ENCODE data around the gene CBFA2T2.

DNA sequence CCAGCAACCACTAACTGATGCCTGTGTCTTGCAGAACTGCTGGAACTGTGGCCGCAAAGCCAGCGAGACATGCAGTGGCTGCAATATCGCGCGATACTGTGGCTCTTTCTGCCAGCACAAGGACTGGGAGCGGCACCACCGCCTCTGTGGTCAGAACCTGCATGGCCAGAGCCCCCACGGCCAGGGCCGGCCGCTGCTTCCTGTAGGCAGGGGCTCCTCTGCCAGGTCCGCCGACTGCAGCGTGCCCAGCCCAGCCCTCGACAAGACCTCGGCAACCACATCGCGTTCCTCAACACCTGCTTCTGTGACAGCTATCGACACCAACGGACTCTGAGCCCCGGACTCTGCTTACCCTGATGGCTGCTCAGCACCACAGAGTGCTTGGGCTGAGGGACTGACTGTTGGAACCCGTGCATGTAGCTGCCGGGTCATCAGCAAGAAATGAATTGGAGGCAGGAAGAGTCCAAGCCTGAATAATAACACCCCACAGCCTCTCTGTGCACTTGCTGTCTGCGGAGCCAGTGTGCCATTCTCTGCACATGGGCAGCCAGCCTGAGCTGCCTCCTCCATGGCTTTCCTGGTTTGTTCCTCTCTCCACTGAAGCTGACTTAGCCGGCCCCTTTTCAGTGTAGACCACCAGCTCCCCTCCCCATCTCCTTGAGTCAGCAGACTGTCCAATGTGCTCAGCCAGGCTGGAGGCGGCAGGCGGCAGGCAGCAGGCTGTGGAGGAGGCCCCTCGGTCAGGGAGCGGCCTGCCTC lies 154.6 kb downstream of the CBFA2T2 start:
- TF ChIP-seq, protein P1, sequence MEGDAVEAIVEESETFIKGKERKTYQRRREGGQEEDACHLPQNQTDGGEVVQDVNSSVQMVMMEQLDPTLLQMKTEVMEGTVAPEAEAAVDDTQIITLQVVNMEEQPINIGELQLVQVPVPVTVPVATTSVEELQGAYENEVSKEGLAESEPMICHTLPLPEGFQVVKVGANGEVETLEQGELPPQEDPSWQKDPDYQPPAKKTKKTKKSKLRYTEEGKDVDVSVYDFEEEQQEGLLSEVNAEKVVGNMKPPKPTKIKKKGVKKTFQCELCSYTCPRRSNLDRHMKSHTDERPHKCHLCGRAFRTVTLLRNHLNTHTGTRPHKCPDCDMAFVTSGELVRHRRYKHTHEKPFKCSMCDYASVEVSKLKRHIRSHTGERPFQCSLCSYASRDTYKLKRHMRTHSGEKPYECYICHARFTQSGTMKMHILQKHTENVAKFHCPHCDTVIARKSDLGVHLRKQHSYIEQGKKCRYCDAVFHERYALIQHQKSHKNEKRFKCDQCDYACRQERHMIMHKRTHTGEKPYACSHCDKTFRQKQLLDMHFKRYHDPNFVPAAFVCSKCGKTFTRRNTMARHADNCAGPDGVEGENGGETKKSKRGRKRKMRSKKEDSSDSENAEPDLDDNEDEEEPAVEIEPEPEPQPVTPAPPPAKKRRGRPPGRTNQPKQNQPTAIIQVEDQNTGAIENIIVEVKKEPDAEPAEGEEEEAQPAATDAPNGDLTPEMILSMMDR (conservative IDR thresholded peaks at IDR 0.05), result no peak
- no peak for TF ChIP-seq EZH2 (IDR thresholded peaks at IDR 0.05; ENCODE audit: low read depth)
